K562 (cell line): ENCODE results near the gene HADHA. TPM values are rescaled to one million over a fixed set of nuclear protein-coding genes. Genes with fewer than 3 reads are reported as not detected.

Experiments used
- FOXA3 ChIP-seq, 2 experiments: fragments of 450-650 bp in 1 of 2; sonication (generic) in 1 of 2; formaldehyde crosslinking; IDR thresholded peaks in 1 of 2; conservative IDR thresholded peaks in 1 of 2; 2 replicates each; pipeline versions ENCODE4 v1.4.0 to v1.8.0; 2020 to 2022; ENCODE audit warnings: mild to moderate bottlenecking in 2 of 2, missing genetic modification reagents in 1 of 2
- GATAD2B ChIP-seq: fragments of 450-650 bp; IDR thresholded peaks from 2 replicates; pipeline ENCODE4 v1.6.1; 2017; ENCODE audit warnings: mild to moderate bottlenecking, borderline replicate concordance
- GTF2A2 ChIP-seq: IDR thresholded peaks from 2 replicates; pipeline ENCODE4 v1.6.1; 2016; ENCODE audit warnings: mild to moderate bottlenecking, missing genetic modification characterization, missing compliant biosample characterization
- L3MBTL2 ChIP-seq: fragments of 450-650 bp; IDR thresholded peaks from 2 replicates; pipeline ENCODE4 v1.6.1; 2016; ENCODE audit warnings: mild to moderate bottlenecking, moderate library complexity
- NFIC ChIP-seq: fragments of 450-650 bp; IDR thresholded peaks from 2 replicates; pipeline ENCODE4 v1.6.1; 2017; ENCODE audit warnings: mild to moderate bottlenecking, inconsistent platforms
- POLR3A ChIP-seq: IDR thresholded peaks from 2 replicates; pipeline ENCODE4 v1.6.1; 2011; ENCODE audit warnings: borderline replicate concordance, mild to moderate bottlenecking, moderate library complexity; ENCODE audit not compliant: insufficient read length, insufficient read depth; ENCODE audit errors: extremely low read depth
- RBFOX2 ChIP-seq: fragments of 200-400 bp; formaldehyde crosslinking; IDR thresholded peaks from 2 replicates; pipeline ENCODE4 v1.6.1; 2017; ENCODE audit warnings: low read depth, mild to moderate bottlenecking, low read length, moderate library complexity
- RBM39 ChIP-seq: fragments of 200-400 bp; formaldehyde crosslinking; optimal IDR thresholded peaks from 2 replicates; pipeline ENCODE3; 2018; ENCODE audit warnings: low read depth, low read length
- RHOXF2B ChIP-seq: fragments of 250-450 bp; sonication (Bioruptor Pico); conservative IDR thresholded peaks from 2 replicates; pipeline ENCODE4 v1.5.1; 2021
- SIN3B ChIP-seq: fragments of 450-650 bp; IDR thresholded peaks from 2 replicates; pipeline ENCODE4 v1.6.1; 2017; ENCODE audit warnings: low read depth, mild to moderate bottlenecking, moderate library complexity
- YY1 ChIP-seq, 3 experiments: IDR thresholded peaks; 2 replicates each; pipeline ENCODE4 v1.6.1; 2011; ENCODE audit warnings: low read length in 2 of 3, mild to moderate bottlenecking in 2 of 3, moderate library complexity in 2 of 3, borderline replicate concordance in 1 of 3, control low read depth in 1 of 3, low read depth in 1 of 3; ENCODE audit not compliant: insufficient read depth in 3 of 3, insufficient replicate concordance in 2 of 3, control insufficient read depth in 1 of 3, insufficient read length in 1 of 3; ENCODE audit errors: extremely low read depth in 1 of 3
- ZBTB17 ChIP-seq: fragments of 450-650 bp; formaldehyde crosslinking; IDR thresholded peaks from 2 replicates; pipeline ENCODE4 v1.4.0; 2020; ENCODE audit warnings: mild to moderate bottlenecking
- polyA plus RNA-seq, 8 experiments: library from polyadenylated mRNA; depleted of rRNA in 4 of 8; stranded (reverse) in 5 of 8; unstranded in 3 of 8; fragments of >200 nt; fragmentation: Nextera tagmentation in 2 of 8; fragmentation: Illumina TruSeq in 1 of 8; extraction: Ambion mirVana in 2 of 8; extraction: Trizol in 1 of 8; gene quantifications; 2 replicates each; pipeline versions ENCODE4 v1.2.1 to v1.2.3, GENCODE V29; 2011 to 2014; ENCODE audit warnings: inconsistent platforms in 1 of 8, missing spikeins in 1 of 8
- total RNA-seq, 7 experiments: library from RNA; depleted of rRNA in 6 of 7; stranded (reverse); fragments of >200 nt in 6 of 7; fragmentation: Illumina TruSeq in 2 of 7; extraction: Trizol in 2 of 7; gene quantifications; 2 replicates each; pipeline versions ENCODE4 v1.2.1 to v1.2.3, GENCODE V29; 2011 to 2021; ENCODE audit warnings: low replicate concordance in 1 of 7
- TF ChIP-seq, protein P1 (sequence below): fragments of 250-450 bp; sonication (Bioruptor Pico); IDR thresholded peaks from 2 replicates; pipeline ENCODE4 v1.5.0; 2021; ENCODE audit warnings: mild to moderate bottlenecking, moderate library complexity
- TF ChIP-seq, protein P2 (sequence below), 2 experiments: fragments of 450-650 bp; formaldehyde crosslinking in 1 of 2; IDR thresholded peaks; 2 replicates each; pipeline versions ENCODE4 v1.4.0 to v1.6.1; 2014 to 2020; ENCODE audit warnings: mild to moderate bottlenecking in 2 of 2, borderline replicate concordance in 1 of 2, low read depth in 1 of 2

The HADHA gene
- total and polyA plus RNA-seq, 9 of the 15 experiments (the other 6 are each of a cell fraction or from before 2014, with no cell fraction given) = 145 to 326 (median 202) TPM

DNA sequence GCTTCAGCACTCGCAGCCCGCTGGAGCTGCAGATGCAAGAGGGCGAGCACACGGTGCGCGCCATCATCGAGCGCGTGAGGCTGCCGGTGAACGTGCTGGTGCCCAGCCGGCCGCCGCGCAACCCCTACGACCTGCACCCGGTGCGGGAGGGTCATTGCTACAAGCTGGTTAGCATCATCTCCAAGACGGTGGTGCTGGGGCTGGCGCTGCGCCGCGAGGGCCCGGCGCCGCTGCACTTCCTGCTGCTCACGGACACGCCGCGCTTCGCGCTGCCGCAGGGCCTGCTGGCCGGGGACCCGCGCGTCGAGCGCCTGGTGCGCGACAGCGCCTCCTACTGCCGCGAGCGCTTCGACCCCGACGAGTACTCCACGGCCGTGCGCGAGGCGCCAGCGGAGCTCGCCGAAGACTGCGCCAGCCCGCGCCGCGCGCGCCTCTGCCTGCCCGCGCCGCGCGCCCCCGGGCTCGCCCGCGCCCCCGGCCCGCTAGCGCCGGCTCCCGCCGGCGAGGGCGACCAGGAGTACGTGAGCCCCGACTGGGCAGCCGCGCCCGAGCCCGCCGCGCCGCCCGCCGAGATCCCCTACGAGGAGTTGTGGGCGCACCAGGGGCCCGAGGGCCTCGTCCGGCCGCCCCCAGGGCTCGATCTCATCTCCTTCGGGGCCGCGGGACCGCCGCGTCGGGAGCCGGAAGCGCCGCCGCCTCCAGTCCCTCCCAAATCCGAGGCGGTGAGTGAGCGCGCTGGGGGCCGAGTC, 59.7 kb downstream of the HADHA start (continued):
- TF ChIP-seq, protein P1, sequence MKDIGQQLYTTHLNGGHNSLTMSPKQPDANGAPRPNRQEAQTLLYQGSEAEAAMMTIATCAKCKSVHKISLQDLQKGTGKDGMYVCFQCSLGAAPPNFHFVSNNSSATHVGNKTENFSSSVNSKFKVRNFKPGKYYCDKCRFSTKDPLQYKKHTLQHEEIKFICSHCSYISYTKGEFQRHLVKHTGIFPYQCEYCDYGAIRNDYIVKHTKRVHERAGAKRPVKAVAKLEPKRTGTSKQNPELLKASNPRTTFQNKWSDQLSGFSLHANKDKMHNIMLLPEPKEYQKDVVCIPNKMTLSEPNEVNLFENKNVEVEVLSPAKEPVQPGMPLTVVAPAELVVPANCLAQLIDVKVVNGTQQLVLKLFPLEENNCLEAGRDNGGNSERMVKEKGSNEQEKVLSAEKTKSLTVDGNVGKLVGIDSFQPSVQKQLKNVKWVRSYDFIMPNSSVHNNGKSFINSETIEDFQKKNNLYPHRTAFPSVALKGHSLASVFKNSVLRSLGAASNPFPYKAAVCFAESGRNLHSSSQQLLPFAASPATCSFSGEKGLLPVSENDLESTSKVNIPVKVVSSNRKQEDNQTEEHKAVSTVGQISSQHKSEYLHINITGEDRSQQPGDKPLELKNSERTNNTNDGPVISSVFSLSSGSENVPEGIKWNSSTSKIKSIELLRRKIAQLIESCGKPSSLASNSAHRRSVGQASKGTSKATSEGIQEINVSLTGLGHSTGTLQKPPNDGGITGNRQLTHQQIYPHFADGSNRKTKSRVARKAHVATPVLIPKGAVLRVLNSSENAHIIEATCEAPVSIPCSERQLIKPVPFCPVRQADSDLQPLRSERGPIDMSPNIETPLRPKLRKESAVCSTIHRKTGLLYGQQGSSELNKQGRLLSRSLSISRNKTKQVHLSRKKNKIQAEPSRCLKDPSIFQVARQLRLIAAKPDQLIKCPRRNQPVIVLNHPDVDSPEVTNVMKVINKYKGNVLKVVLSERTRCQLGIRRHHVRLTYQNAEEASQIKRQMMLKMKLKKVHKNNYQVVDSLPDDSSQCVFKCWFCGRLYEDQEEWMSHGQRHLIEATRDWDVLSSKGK (CRISPR knock-in tag) = no peak
- TF ChIP-seq YY1 (IDR thresholded peaks at IDR 0.05; ENCODE audit: borderline replicate concordance in 1 of 3, control insufficient read depth in 1 of 3, extremely low read depth in 1 of 3, insufficient read depth in 3 of 3, insufficient read length in 1 of 3, insufficient replicate concordance in 2 of 3, low read depth in 1 of 3, low read length in 2 of 3) (peak in 2 of 3 experiments; percentile 60 to 69), RBM39 (no peak), SIN3B (no peak; the same call in none of the 2 replicates), RHOXF2B (CRISPR knock-in tag) (no peak), ZBTB17 (peak; percentile 73; the same call in 1 of the 2 replicates), L3MBTL2 (peak; percentile 99), POLR3A (no peak), FOXA3 (CRISPR knock-in tag; conservative IDR thresholded peaks at IDR 0.05 in 1 of 2, IDR thresholded peaks at IDR 0.05 in 1 of 2) (peak in 1 of 2 experiments; percentile 52; a peak in 1 of 4 replicates), GATAD2B (peak; percentile 93; the same call in 1 of the 2 replicates), GTF2A2 (tag) (no peak), NFIC (peak; percentile 28; the same call in 1 of the 2 replicates), RBFOX2 (peak; percentile 85)
- TF ChIP-seq, protein P2, sequence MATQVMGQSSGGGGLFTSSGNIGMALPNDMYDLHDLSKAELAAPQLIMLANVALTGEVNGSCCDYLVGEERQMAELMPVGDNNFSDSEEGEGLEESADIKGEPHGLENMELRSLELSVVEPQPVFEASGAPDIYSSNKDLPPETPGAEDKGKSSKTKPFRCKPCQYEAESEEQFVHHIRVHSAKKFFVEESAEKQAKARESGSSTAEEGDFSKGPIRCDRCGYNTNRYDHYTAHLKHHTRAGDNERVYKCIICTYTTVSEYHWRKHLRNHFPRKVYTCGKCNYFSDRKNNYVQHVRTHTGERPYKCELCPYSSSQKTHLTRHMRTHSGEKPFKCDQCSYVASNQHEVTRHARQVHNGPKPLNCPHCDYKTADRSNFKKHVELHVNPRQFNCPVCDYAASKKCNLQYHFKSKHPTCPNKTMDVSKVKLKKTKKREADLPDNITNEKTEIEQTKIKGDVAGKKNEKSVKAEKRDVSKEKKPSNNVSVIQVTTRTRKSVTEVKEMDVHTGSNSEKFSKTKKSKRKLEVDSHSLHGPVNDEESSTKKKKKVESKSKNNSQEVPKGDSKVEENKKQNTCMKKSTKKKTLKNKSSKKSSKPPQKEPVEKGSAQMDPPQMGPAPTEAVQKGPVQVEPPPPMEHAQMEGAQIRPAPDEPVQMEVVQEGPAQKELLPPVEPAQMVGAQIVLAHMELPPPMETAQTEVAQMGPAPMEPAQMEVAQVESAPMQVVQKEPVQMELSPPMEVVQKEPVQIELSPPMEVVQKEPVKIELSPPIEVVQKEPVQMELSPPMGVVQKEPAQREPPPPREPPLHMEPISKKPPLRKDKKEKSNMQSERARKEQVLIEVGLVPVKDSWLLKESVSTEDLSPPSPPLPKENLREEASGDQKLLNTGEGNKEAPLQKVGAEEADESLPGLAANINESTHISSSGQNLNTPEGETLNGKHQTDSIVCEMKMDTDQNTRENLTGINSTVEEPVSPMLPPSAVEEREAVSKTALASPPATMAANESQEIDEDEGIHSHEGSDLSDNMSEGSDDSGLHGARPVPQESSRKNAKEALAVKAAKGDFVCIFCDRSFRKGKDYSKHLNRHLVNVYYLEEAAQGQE (IDR thresholded peaks at IDR 0.05; ENCODE audit: borderline replicate concordance) = peak; percentile 45
- TF ChIP-seq, protein P2 (CRISPR knock-in tag; IDR thresholded peaks at IDR 0.05; ENCODE audit: low read depth) = 0 out of 2 replicates have a peak, but pooled peaks have one; percentile 12
